NCI-H510A treated with DMSO at 0.1 percent for 48 hours (cell line): ENCODE results near the gene B3GAT1.

Source experiments
- DNase-seq: peaks from one replicate; lab custom pipeline; 2025; lab: John Stamatoyannopoulos, UW

The B3GAT1 gene

DNA sequence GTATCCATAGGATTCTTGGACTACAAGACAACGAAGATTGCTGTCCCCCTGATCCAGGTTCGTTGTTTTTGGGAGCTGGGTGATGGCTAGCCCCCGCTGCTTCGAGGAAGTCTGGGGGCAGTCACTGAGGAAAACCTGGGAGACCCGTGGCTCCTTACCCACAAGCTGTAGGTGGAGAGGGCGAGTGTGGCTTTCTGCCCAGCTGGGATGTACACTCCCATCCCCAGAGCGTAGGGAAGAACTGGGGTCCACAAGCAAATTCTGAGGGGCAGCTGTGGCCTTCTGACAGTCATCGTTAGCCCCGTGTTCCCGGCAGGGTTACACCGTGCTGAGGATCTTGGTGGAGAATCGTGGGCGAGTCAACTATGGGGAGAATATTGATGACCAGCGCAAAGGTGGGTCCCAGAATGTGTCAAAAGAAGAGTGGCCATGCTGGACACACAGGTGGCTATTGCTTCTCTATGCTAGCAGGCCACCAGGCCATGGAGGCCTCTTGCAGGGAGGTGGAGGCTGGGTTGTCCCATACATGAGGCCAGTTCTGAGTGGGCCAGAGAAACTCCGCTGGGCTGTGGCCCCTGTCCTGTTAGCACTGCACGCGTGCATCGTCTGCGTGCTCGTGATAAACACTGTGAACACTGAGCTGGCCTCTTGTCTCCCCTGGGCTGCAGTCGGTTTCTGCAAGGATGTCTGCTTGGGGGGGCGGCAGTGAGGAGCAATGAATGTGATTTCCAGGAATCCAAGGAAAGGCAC lies 40.4 kb downstream of the B3GAT1 start:
- no peak for DNase-seq

DNA sequence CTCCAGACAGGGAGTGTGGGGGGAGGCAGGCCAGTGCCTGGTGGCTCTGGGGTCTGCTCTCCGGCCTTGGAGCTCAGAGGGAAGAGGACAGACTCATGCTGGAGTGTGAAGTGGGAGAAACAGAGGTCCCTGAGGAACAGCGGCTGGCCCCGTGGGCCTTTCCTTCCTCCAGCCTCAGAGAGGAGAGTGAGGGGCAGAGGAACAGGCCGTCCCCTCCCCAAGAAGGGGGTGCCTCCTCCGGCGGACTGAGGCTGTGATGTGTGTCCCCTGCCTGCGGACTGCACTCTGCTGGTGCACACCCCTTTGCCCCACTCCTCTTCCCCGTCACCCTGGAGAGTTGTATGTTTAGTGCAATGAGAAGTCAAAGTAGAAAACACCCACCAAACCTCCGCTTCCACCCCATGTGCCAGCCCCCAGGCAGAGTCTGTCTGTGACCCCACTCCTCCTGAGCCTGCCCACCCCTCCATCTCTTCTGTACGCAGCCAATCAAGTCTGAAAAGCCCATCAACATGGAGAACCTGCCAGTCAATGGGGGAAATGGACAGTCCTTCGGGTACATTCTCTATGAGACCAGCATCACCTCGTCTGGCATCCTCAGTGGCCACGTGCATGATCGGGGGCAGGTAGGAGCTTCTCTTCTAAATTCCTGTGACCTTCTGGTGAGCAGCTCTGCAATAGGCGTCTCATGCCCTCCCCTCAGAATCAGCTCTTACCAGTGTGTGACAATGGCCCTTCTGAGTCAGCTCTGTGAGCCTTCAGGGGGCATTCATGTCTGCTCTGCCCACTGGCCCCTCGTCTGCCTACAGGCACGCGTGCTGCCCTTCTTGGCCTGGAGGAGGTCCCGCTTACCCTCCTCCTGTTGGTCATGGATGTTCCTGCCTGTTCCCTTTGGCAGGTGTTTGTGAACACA lies 41.3 kb downstream of the B3GAT1 start:
- DNase-seq = no peak

DNA sequence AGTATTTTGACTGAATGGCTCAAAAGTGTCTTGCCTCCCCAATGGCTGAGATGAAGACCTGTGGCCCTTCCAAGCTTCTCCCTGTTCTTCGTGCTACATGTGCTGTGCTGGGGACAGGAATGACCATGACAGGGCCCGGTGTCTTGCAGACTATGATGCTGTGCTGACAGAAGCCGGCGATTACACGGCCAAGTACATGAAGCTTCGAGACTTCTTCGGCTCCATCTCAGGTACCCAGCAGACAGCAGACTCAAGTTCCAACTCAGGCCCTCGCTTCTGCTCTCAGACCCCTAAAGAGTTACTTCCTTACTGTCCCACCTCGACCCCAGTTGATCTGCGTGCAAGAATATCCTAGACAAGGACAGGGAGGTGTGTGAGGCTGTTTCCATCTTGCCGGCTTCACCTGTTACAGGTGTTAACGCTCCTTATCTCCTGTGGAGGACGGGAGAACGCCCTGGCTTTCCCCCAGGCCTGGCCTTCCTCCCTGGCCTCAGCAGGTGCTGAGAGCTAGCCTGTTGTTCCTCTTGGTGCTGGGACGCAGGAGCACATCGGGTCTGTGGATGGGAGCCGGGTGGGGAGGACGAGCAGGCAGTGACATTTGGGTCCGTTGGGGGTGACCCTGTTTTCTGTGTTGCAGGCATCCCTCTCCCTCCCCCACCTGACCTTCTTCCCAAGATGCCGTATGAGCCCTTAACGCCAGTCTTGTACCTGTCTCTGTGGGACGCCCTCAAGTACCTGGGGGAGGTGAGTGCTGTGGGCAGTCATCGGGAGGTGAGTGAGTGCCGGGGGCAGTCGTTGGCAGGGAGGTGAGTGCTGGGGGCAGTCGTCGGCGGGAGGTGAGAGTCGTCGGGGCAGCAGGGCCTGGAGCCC lies 42.2 kb downstream of the B3GAT1 start:
- DNase-seq = no peak

DNA sequence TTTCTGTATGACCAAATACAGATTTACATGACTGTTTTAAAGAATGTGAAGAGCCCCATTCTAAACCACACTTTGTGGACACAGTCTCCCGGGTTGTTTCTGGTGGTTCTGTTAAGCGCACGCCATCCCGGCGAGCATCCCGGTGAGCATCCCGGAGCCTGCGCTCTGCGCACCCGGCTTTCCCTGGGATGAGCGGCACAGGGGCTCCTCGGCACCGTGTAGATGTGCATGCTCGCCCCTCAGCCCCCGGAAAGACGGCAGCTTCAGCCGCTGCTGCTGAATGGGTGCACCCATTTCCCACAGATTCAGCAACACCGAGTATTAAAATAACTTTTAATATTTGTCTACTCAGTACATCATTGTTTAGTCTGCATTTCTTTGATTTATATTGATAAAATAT lies 44.3 kb downstream of the B3GAT1 start:
- DNase-seq = no peak

DNA sequence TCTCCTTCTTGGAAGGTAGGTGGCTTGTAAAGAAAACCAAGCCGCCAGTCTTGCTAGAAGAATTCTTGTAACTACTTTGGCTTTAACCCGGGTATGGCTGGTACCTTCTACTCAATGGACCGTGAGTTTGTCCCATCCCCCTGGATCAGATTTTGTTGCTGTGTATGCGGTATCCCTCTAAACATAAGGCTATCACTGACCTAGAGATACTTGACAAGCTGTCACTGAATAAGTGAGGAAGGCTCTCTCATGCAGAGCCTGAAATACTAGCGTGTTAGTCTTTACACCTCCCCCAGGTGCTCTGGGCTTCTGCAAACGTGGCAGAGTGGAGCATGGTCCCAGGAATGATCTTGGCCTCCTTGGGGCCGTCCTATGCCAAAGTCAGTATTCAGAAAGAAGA lies 45.8 kb downstream of the B3GAT1 start:
- no peak for DNase-seq

DNA sequence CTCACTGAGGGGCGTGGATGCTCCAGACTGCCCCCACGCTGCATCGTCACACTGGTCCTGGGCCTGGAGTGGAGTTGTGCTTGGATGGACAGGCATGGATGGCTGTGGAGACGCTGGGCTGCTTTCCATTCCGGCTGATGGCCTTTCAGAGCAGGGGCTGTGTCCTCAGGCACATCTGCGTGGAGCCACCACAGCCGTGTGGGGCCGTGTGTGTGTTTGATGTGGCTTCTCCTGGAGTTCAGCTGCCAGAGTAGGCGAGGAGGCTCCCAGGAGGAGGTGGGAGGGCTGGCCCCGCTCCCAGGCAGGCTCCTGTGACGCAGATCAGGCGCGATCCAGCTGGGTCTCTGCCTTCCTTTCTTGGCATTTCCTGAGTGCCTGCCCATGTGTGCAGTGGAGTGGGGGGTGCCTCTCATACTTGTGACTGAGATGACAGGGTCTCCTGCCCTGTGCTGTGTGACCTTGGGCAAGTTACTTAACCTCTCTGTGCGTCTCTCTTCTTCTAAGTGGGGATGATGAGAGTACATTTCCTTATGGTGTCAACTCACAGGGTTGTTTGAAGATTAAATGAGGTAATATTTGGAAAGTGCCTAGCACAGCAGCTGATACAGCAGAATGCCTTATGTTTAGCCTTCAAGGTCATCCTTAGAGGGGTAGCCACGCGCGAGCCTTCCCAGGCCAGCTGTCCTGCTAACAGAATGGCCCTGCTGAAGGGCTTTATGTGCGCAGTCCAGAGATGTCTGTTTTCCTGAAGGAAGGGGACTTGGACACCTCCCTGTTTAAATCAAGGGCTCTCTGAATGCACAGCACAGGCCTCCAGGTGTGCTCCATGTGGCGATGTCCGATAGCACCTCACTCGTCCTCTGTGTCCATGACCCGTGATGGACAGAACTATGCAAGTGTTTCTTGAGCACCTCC lies 46.8 kb downstream of the B3GAT1 start:
- DNase-seq = no peak

DNA sequence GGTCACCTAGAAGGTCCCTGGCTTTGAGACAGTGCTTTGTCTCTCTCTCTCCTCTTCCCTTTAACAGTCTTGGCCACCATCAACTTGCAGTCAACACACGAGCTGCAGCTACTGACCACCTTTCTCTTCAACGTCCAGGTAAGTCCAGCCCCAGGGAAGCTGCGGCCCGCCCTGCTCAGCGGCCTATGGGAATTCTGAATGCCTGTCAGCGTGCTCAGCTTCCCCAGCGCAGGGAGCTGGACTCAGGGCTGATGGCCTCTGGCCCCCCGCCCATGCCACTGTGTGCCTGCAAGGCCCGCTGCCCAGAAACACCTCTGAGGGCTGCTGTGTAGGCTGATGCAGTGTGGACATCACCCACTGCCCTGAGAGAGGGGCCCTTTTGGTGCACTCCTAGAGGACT lies 47.8 kb downstream of the B3GAT1 start:
- DNase-seq = no peak

DNA sequence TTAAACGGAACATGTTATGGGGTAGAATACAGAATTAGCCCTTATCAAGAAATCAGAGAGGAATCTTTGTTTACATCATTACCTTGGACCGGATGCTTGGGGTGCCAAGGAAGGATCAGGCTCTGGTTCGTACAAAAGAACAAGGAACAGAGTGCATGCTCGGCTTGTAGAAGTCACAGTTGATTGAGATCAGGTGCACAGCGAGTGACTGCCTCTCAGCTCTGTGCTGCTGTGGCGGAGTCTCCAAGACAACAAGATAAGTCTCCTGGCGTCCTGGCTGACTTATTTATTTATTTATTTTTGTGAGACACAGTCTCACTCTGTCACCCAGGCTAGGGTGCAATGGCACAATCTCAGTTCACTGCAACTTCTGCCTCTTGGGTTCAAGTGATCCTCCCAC lies 48.5 kb downstream of the B3GAT1 start:
- DNase-seq = no peak

DNA sequence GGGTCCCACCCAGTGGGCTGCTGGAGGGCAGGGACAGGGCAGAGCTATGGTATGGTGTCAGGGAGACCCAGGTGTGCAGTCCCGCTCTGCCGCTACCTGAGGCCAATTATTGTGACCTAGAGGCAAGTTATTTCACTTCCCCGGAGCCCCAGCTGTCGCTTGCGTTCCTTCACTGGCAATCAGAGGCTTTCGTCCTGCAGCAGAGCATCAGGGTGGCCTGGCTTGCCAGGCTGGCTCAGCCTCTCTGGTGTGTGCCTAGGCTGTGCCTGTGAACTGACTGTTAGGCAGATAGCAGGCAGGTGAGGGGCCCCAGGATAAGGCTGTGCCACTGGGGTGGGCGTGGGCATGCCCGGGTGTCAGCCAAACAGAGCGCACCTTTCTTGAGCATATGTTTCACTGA lies 48.9 kb downstream of the B3GAT1 start:
- DNase-seq = no peak

DNA sequence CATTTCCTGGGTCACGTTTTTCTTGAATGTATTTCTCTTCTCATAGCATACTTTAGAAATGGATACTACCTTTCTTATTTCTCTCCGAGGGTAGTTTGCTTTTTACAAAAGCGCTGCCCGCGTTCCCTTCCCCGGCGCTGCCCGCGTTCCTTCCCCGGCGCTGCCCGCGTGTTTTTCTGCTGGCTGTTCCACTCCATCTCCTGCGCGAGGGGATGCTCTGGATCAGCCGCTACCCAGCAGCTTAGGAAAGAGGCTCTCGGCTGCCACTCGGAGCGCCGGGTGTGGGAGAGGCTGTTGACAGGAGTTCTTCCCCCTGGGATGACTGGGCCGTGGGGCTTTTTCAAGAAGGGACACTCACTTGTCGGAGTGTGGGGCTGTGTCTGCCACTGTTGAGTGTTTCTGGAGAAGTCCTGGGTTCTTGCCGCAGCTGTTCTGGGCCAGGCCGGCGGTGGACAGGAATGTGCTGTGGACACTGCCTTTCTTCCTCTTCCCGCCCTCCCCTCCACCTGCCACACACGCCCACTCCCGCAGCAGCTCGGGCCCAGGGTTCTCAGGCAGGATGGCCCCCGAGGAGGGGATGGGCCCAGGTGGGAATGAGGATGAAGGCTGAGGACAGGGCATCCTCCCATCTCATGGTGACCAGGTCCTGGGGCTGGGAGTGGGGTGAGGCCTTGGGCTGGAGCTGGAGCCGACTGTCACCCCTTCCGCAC lies 49.7 kb downstream of the B3GAT1 start:
- DNase-seq = no peak

DNA sequence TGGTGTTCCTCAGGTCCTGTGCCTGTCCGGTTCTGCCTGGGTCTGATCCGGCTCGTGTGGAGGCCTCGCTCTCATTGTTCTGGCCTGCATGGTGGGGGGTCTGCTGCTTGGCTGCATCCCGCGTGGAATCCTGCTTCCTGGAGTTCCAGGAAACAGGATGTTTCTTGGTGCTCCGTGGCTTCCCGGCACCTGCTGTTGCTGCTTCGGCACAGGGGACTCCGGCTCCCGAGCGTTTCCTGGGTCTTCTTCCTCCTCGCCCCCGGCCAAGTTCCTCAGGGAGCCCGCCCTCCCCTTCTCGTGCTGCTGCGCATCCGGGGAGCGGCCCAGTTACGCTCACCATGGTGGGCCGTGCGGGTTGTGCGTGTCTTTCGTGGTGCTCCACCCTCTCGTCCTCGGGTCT lies 50.4 kb downstream of the B3GAT1 start:
- DNase-seq = no peak

DNA sequence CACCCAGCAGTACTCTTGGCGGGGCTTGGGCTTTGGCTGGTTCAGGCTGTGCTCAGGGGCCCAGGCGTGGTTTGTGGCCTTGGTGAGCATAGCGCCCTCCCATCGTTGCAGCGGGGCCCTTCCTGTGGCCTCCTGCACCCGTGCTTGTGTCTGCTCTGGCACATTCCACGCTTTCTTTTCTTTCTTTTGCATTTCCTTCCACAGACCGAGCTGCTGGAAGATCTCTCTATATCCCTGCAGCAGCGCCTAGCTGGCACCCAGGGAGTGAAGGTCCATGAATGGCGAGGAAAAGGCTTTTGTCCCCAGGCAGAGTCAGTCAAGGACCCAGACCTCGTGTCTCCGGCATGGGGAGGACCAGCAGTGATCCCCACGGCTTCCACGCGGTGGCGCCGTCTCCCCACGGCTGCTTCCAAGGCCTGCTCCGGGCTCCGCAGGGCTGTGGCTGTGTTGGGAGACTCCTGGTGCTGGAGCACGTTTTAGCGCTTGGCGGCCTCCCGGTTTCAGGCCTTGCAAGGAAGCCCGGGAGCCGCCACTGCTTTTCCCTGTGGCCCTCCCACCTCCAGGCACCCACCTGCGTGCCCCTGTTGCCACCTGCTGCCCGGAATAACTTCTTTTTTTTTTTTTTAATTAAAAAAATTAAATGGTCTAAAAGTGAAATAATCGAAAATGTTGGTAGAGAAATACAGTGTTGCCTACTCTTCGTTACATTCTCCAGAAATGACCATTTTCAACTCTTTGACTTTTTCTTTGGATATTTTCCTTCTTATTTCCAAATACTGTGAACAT lies 51.8 kb downstream of the B3GAT1 start:
- peak; percentile 16 for DNase-seq

DNA sequence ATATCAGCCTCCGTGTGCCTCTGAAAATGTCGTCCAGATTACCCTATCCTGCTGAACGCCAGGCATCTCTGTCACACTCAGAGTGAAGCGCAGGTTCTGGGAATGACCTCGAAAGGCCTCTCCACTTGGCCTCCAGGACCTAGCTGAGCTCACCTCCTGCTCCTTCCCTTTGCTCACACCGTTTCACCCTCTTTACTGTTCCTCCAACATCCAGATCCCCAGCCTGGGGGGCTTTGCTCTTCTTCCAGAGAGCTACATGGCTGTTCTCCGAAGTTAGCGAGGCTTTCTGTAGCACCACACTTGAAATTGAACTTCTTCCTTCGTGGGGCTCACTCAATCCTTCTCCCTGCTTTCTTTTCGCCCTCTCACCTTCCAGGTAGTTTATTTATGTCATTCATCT lies 52.4 kb downstream of the B3GAT1 start:
- DNase-seq = no peak

DNA sequence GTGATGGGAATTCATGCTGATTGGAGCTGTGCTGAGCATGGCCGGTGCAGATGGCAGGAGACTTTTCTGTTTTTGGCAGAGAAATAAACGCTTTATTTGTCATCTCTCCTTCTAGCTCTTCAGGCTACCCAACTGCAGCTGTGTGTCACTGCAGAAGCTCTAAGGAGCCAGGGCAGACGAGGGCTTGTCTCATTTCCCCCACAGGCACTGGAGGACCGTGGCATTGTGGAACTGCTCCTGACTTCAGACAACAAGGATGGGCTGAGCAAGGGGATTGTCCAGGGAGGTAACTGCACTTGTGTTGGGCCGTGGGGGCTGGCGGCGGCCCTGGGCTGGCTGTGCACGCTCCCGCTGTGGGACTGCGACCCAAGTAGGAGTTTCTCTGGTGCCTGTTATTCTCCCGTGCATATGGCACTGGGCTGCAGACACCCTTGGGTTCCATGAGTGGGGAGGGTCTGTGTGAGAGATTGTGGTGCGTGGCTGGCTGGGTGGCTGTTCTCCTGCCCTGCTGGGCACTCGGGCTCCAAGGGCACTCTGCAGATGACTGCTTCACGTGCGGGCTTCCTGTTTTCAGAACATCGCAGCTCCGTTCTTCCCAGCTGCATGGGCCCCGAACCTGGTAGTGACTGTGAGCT lies 53.1 kb downstream of the B3GAT1 start:
- DNase-seq = no peak

DNA sequence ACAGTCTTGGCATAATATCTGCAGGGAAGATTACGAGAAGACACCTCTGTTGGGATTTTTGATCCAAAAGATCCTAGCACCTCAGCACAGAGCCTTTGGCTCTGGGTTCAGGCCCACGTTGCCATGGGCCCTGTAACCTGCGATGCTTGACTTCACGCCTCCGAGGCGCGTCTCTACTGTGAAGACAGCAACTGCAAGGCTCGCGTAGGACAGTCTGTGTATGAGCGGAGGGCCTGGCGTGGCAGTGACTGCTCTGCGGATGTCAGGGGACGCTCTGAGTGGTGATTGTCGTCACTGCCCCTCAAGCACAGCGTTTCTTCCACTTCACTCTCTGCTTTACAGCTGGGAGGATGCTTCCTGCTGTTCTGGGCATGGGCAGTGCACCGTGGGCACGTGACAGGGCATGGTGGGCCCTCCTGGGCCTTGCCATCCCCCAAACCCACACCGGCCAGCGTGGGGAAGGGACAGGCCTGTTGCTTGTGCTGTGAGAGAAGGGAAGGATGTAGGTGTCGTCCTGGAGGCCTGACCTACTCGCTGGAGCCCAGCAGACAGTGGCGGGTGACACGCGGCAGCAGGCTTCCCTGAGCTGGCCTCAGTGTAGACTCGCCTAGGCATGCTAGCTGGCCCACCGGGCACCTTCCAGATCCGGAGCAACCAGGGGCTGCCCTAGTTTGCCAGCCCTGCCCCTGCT lies 53.7 kb downstream of the B3GAT1 start:
- no peak for DNase-seq

DNA sequence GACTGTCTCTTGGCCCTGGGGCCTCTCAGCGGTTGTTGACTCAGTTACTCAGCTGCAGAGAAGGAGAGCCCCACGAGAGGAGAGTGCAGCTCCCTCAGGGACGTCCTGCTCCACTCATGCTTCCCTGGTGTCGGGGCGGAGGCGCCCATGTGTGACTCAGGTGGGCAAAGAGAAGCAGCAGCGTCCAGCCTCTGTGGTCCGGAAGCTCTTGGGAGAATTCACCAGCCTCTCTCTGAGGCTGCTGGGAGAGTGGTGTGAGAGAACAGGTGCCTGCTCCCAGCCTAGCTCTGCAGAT lies 54.5 kb downstream of the B3GAT1 start:
- no peak for DNase-seq

DNA sequence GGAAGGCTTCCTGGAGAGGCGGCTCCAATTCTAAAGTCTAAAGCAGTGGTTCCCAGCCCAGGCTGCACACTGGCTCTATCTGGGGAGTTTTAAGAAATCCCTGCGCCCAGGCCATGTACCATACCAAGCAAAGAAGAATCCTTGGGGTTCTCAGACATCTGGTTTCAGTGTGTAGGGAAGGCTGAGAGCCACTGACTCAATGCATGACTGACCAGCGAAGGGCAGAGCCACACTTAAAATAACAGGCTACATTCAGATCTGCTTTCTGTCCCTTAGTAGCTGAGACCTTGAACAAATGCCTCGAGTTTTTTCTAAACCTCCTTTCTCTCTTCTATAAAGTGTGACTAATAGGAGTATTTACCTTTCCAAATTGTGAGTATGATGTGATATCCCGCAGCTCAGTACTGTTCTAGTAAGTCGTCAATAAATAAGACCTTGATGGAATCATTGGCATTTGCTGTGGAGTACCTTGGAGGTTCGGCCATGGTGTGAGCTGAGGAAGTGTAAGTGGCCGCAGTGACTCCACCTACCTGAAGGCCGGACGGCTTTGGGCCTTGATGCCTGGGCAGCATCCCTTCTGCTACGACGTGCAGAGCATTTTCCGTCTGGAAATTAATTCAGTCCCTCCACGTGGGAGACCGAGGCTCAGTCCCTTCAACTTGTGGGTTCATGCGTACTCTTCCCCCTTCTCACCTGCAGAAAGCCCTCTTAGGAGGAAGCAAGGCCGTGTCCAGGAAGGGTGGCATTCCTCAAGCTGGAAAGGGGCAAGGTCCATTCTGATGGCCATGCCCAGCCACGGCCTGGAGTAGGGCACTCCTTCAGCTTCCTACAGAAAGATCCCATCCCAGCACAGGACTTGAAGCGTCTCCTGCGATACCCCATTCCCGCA lies 55.1 kb downstream of the B3GAT1 start:
- no peak for DNase-seq

DNA sequence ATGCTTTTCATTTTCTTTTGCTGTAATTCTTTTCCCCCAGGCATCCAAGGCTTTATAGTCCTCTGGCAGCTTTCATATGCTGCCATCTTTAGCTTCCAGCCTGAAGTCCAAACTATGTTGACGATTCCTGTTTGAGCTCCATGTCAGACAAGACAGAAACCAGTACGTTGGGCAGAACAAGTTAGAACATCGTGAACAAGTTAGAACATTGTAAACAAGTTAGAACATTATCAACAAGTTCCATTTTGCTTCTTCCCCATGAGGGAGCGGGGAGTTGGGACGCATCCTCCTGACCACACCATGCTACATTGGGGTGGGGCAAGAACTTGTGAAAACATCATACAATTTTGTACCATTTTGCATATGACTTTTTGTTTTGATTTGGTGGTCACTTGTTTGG lies 56.4 kb downstream of the B3GAT1 start:
- DNase-seq = no peak
